ENCODE measurements around the gene KRT33B.

- TF ChIP-seq CTCF (IDR thresholded peaks at IDR 0.05; ENCODE audit: low read length) (no peak), EZH2 (IDR thresholded peaks at IDR 0.05; ENCODE audit: borderline replicate concordance, low read length) (no peak)
These were observed 44.4 kb upstream of the KRT33B start for GRCh38 chr17:41413982-41414381.
